GM19452 (cell line): Measurements from ENCODE around the gene RNFT2.

Experiments
- ATAC-seq: cut with Tn5 transposase; IDR thresholded peaks from one replicate; pipeline ENCODE4 v1.9.1; 2021; ENCODE audit not compliant: unreplicated experiment

The RNFT2 gene

DNA sequence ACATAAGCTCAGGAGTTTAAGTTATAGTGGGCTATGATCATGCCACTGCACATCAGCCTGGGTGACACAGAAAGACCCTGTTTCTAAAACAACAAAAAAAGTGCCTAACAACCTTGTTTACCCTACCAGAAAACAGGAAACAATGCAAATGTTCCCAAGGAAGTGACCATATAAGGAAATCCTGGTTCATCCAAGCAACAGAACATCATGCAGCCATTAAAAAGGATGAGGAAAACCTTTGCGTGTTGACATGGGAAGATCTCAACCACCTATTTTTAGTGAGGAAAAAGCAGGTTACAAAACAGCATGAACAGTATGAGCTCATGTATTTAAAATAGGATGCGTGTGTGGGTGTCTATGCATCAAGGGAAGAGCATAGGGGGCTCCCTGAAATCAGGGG is 129.4 kb downstream of the RNFT2 start:
- no peak for ATAC-seq

DNA sequence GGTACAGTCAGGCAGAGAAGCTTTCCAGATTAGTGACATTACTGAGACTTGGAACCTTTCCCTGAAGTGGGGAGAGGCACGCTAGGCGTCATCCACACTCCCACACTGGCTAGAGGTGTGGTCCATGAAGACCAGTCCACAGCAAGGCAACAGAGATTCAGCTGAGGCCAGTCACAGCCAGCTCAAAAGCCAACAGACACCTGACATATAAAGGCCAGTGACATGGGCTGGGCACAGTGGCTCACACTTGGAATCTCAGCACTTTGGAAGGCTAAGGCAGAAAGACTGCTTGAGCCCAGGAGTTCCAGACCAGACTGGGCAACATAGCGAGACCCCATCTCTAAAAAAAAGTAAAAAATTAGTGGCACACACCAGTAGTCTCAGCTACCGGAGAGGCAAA is 132.2 kb downstream of the RNFT2 start:
- no peak for ATAC-seq

DNA sequence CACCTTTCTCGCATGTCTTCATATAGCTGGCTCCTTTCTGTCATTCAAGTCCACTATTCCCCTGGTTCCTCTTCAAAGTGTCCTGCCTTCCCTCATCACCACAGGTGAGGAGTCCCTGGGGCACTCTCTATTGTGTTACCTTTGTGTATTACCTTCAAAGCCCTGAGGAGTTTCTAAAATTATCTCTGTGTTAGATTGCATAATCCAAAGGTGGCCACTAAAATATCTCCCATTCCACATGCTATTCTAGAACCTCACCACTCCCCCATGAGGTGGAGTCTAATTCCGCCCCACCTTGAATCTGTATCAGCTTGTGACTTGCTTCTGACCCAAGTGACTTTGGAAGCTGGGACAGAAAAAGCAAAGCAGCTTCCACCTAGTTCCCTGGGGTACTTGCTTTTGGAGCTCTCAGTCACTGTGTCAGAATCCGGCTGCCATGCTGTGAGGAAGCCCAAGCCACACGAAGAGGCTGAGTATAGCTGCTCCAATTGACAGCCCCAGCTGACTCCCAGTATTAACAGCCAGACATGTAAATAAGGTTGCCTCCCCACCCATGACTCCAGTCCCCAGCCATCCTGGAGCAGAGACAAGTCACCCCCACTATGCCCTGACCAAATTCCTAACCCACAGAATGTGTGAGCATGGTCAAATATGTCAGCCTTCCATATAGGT is 136.3 kb downstream of the RNFT2 start:
- no peak for ATAC-seq

DNA sequence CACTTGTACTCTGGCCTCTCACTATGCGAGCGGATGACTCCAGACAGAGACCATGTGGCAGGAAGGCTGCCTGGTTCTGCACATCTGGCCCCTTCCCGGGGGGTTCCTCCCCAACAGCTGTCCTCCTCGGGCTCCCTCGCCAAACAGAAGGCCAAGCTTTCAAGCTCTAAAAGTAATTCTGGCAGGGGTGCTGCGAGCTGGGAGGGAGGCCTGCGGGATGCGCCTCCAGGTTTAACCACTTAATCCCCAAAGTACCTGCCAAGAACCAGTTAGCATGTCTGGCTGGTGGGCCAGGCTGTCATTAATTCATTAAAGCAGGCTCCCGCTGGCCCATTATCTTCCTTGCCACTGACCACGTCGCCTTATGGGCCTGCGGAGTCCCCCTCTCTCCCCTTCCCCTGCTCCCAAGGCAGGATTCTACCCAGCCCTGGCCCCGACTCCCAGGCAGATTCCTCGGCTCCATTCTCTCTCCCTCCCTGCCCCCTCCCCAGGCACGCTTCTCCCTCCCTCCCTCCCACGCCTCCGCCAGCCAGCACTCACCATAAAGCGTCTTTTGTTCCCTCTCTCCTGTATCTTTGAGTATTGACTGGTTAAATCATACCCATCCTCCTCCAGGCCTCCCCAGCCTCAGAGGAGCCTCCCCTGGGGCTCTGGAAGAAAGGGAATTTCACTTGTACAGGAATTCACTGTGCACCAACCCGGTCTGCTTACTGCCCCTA is 138.2 kb downstream of the RNFT2 start:
- ATAC-seq, result no peak

DNA sequence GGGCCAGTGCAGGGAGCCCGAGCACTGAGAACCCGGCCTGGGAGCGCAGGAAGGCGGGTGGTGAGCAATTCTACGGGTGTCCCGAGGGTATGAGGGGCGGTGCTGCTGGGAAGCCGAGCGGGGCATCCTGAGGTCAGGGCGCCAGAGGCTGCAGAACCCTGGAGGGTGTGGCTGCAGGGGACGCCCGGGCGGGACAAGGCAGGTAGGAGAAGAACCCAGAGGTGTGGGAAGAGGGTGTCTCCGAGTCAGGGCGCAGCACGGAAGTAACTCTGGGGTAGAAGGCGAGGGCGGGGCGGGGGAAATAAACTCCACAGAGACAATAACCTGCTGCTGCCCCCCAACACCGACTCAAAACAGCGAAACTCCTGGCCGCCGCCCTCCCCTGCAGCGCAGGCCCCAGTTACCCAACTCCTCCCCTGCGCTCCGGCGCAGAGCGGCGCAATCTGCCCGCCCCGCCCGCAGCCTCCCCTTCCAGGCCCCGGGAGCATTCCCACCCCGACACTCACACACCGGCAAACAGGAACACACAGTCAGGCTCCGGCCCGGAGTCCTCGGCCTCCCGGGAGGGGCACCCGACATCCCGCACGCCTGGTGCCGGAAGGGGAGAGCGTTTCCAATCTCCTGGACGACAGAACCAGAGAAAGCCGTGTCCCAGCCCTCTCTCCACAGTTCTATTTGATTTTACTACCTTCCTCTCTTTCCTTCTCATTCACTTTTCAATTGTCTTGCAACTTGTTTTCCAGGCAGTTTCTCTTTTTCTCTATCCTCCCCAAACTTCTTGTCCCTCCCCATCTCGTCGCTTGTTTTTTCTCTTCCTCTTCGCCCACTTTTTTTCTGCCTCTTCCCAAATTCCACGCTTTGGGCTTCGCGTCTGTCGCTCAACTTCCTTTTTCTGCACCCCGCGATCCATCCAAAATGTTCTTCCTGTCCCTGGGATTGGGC is 140.7 kb downstream of the RNFT2 start:
- no peak for ATAC-seq

- no peak for ATAC-seq
Observed at GRCh38 chr12:116879509-116880212, 141.5 kb downstream of the RNFT2 start.

- ATAC-seq, result no peak
Observed at GRCh38 chr12:116880213-116880816, 142.2 kb downstream of the RNFT2 start.

GRCh38 chr12:116880817-116881324 is 142.8 kb downstream of the RNFT2 start:
- ATAC-seq, result peak; percentile 63

DNA sequence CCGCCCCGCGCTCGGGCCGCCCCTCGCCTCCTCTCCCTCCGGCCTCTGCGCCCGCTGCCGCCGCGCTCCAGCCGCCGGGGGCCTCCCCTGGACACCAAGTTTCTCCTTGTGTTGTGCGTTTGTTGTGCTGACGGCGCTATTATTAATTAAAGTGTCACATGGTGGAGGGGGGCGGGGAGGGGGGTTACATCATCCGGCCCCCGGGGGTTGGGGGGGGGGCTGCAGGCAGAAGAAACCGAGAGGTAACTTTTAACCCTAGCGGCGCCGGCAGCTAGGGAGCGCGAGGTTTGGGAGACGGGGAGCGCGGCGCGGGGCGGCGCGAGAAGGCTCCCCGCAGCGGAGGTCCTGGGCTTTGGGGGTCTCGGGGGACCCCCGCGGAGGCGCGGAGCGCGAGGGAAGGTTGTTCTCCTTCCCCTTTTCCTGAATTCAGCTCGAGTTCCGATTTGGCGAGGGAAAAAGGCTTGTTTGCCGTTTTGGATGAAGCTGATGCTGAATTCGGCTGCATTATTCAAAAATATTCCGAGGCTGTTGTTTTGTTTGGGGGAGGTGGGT is 143.3 kb downstream of the RNFT2 start, which contains the start of gene HRK:
TSS of gene HRK (minus strand) at position 117 of the 552 bp plus-strand sequence. CDS start 134 bp downstream, outside the sequence.
- no peak for ATAC-seq

GRCh38 chr12:116881877-116882507 is 143.9 kb downstream of the RNFT2 start:
- no peak for ATAC-seq

GRCh38 chr12:116882742-116883141 is 144.6 kb downstream of the RNFT2 start:
- ATAC-seq, result no peak

DNA sequence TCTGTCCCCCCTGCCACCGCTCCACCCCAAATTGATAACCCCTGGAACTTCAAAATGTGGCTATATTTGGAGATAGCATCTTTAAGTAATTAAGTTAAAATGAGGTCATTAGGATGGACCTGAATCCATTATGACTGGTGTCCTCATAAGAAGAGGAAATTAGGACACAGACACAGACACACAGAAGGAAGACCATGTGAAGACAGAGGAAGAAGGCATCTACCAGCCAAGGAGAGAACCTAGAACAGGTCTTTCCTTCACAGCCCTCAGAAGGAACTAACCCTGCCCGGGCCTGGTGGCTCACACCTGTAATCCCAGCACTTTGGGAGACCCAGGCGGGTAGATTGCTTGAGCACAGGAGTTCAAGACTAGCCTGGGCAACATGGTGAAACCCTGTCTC is 146.8 kb downstream of the RNFT2 start:
- ATAC-seq, result no peak

DNA sequence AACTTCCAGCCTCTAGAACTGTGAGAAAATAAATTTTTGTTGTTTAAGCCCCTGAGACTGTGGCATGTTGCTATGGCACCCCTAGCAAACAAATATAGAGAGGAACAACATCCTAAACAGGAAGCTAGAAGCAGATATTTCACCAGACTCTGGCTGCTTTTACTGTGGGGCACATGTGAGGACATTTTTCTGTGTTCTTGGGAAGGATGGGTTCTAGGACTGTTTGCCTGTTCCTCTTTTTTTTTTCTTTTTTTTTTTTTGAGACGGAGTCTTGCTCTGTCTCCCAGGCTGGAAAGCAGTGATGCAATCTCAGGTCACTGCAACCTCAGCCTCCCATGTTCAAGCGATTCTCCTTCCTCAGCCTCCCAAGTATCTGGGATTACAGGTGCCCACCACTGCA is 147.4 kb downstream of the RNFT2 start:
- ATAC-seq, result no peak

DNA sequence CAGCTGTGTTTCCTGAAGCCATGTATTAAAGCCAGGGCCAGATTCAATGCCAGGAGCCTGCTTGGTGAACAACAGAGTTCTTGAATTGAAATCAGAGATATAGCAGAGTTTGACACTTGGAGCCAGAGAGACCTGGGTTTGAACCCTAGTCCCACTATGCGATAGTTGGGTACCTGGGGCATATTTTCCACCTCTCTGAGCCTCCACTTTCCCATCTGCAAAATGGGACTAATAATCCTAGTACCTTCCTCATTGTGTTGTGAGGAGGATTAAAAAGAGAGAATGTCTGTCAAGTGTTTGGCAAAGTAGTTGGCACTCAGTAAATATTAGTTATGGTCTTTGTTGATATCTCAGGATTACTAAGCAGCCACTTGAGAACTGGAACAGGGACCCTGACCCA is 149.1 kb downstream of the RNFT2 start:
- ATAC-seq, result no peak

DNA sequence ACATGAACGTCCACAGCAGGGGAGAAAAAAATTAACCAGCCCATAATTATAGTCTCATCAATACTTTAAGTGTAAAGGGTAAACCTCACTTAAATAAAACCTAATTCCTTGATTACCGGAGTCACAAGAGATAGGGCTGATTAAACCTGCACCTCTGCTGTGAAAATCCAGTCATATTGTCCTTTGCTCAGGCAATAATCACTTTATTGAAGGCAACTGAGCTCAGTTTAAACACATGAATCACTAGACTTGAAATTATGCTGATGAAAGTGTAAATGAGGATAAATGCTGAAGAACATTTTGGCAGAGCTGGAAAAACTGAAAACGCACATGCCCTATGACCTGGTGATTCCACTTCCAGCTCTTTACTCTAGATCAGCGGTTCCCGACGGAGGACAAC is 149.8 kb downstream of the RNFT2 start:
- no peak for ATAC-seq

DNA sequence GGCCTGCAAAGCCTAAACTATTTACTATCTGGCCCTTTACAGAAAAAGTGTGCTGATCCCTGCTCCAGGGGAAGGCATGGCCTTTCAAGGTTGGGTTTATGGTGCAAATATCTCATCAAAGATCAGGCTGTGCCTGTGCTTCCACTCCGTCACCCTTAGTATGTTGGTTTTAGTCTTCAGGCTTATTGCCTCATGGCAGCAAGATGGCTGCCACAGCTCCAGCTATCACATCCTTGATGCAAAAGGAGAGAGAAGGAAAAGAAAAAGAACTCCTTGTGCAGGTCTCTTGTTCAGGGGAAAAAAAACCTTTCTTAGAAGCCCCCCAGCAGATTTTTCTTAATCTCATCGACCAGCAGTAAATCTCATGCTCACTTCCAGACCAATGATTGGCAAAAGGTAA is 152.2 kb downstream of the RNFT2 start:
- no peak for ATAC-seq

DNA sequence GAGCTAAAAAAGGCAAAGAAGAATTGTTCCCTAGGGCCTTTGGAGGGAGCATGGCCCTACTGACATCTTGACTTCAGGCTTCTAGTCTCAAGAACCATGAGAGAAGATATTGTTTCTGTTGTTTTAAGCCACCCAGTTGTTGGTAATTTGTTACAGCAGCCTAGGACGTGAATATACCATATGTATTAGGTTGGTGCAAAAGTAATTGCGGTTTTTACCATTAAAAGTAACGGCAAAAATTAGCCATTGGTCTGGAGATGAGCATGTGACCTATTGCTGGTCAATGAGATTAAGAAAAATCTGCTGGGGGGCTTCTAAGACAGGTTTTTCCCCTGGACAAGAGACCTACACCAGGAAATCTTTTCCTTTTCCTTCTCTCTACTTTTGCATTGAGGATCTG is 152.9 kb downstream of the RNFT2 start:
- no peak for ATAC-seq

DNA sequence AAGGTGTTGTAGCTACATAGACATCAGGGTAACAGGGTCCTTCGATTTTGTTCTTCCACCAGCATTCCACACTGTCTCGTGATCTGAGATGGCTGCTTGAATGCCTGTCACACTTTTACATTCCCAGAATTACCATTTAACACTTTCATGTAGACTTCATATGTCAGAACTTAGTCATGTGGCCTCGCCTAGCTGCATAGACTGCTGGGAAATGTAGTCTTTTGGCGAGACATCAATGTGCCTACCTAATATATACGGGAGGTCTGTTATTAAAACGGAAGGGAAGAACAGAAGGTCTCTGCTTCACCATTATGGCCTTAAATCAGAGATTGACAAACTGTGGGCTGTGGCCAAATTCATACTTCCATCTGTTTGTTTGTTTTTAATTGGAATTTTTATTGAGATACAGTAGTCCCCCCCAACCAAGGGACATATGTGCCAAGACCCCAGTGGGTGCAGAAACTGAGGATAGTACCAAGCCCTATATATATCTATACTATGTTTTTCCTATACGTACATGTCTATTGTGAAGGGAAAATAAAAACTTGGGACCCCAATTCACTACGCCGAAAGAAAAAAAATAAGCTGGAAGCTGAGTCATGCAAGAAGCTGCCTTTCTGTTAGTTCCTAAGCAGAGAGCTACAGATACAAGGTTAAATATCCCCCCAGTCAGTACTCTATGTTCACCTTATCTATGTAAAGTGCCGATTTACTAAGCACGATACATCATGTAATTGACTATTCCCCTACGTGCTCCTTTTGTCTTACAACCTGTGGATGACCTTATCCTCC is 154.4 kb downstream of the RNFT2 start:
- no peak for ATAC-seq

DNA sequence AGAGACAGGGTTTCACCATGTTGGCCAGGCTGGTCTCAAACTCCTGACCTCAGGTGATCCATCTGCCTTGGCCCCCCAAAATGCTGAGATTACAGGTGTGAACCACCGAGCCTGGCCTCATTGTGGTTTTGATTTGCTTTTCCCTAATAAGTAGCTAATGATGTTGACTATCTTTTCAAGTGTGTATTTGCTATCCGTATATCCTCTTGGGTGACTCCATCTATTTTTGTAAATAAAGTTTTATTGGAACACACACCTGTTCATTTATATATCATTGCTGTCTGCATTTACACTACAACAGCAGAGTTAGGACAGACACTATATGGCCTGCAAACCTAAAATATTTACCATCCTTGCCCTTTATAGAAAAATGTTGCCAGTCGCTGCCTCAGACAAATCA is 156.8 kb downstream of the RNFT2 start:
- ATAC-seq, result no peak
